CD4-positive, CD25-positive, alpha-beta regulatory T cell (primary cell): Measurements from ENCODE around the gene ADGRL1. TPM values are rescaled to one million over a fixed set of nuclear protein-coding genes. Genes with fewer than 3 reads are reported as not detected.
A peak's percentile ranks its signal among the peaks of the same experiment; 100 is the strongest.
"Not testable (repeated sequence)": the region's sequence is repeated elsewhere in the genome, so short reads cannot be mapped to it uniquely, and the experiment has no call there.

Experiments
- ATAC-seq, 2 donors: fragments of 150-1000 bp; cut with Tn5 transposase; one replicate each; pipeline ENCODE4 v1.10.0; 2021; ENCODE audit warnings: low read depth in 2 of 2, moderate number of reproducible peaks in 2 of 2, moderate library complexity in 1 of 2
- DNase-seq, 3 donors: peaks; one replicate each; pipeline versions ENCODE4 v3.0.0 to v3.0.0-alpha.2; 2012 to 2022; ENCODE audit warnings: mixed read lengths in 1 of 3
- H3K27ac ChIP-seq: one replicate; pipeline ENCODE4 v1.7.0; 2013; ENCODE audit warnings: mild to moderate bottlenecking, low read length; ENCODE audit not compliant: insufficient read depth, poor library complexity, severe bottlenecking
- H3K27me3 ChIP-seq: one replicate; pipeline ENCODE4 v1.7.0; 2013; ENCODE audit warnings: low read length; ENCODE audit not compliant: control insufficient read depth, insufficient read depth
- H3K36me3 ChIP-seq: one replicate; pipeline ENCODE4 v1.7.0; 2013; ENCODE audit warnings: mild to moderate bottlenecking, low read length, moderate library complexity; ENCODE audit not compliant: control insufficient read depth, insufficient read depth
- H3K4me1 ChIP-seq: 2 replicates; pipeline ENCODE4 v1.7.0; 2013; ENCODE audit warnings: mild to moderate bottlenecking, low read length; ENCODE audit not compliant: insufficient read depth, control insufficient read depth, poor library complexity, severe bottlenecking
- H3K4me3 ChIP-seq: one replicate; pipeline ENCODE4 v1.7.0; 2013; ENCODE audit warnings: low read depth, mild to moderate bottlenecking, low read length, moderate library complexity
- H3K9me3 ChIP-seq, 2 experiments: 1 replicate in 1 of 2; 2 replicates in 1 of 2; pipeline ENCODE4 v1.7.0; 2013; ENCODE audit warnings: low read length in 2 of 2, mild to moderate bottlenecking in 1 of 2, moderate library complexity in 1 of 2; ENCODE audit not compliant: control insufficient read depth in 2 of 2
- H3K27ac Mint-ChIP-seq, 3 donors: one replicate each; pipeline ENCODE4 v1.8.0; 2020 to 2022; ENCODE audit warnings: mild to moderate bottlenecking in 3 of 3, mixed read lengths in 3 of 3, moderate library complexity in 2 of 3
- H3K27me3 Mint-ChIP-seq: one replicate; pipeline ENCODE4 v1.8.0; 2022; ENCODE audit warnings: mild to moderate bottlenecking, mixed read lengths
- H3K36me3 Mint-ChIP-seq: one replicate; pipeline ENCODE4 v1.8.0; 2020; ENCODE audit warnings: mixed read lengths
- H3K4me1 Mint-ChIP-seq, 4 donors: one replicate each; pipeline ENCODE4 v1.8.0; 2020 to 2022; ENCODE audit warnings: mixed read lengths in 4 of 4, mild to moderate bottlenecking in 1 of 4
- H3K4me3 Mint-ChIP-seq, 4 donors: one replicate each; pipeline ENCODE4 v1.8.0; 2020 to 2022; ENCODE audit warnings: mild to moderate bottlenecking in 4 of 4, mixed read lengths in 4 of 4, moderate library complexity in 3 of 4
- H3K9me3 Mint-ChIP-seq, 7 donors: one replicate each; pipeline ENCODE4 v1.8.0; 2020 to 2022; ENCODE audit warnings: mixed read lengths in 7 of 7, mild to moderate bottlenecking in 3 of 7, moderate library complexity in 2 of 7
- polyA plus RNA-seq, 4 donors: library from polyadenylated mRNA; unstranded; fragments of 300-500 nt; fragmentation: Illumina TruSeq; gene quantifications; one replicate each; pipeline ENCODE4 v1.2.3, GENCODE V29; 2021
- total RNA-seq: library from RNA; stranded (reverse); gene quantifications from one replicate; pipeline ENCODE4 v1.2.3, GENCODE V29; 2022

Gene ADGRL1
- total and polyA plus RNA-seq, 5 donors from 2014 or later, result 0.21 to 8.2 (median 0.34) TPM; not detected in 1

DNA sequence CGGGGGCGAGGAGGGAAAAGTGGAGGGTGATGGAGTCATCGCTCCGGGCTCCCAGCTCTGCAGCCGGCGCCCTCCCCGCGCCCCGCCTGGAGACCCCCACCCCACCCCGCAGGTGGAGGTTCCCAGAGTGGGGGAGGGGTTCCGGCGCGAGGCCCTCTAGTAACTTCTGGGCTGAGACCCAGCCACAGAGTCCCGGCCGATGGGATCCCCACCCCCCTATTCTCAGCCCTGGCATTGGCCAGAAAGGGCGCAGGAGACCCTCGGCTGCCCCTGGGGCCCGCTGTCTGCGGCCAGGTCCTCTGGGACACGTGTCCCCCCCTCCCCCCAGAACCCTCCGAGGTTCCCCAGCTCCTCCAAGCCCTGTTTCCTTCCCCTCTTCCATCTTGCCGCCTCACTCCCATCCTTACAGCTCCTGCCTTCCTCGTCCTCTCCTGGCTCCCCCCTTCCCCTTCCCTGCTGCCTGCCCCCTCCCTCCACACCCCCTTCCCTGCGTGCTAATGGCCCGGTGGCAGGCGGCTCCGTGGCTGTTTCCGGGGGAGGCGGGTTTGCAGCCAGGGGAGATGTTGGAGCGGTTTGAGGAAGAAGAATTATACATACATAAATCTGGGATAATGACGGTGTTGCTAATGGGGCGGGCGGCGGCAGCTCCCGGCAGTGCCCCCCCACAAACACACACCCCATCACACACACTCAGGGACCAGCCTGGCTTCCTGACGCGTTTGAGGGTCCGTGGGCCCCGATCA, 43.2 kb upstream of the ADGRL1 start:
- H3K36me3 ChIP-seq, H3K9me3 ChIP-seq, H3K27ac ChIP-seq, H3K27me3 ChIP-seq, H3K9me3 Mint-ChIP-seq, H3K36me3 Mint-ChIP-seq: not testable (repeated sequence)
- DNase-seq (peak in 2 of 3 donors; percentile 8 to 13), ATAC-seq (peak in 1 of 2 donors; percentile 19)
- peaks cover 12% of the 10 kb centered on the region for H3K4me1 ChIP-seq
- H3K27ac Mint-ChIP-seq, result peak overlapping the region in 2 of 3 donors; percentile 51 to 87
- peak overlapping the region; percentile 19 for H3K4me3 ChIP-seq
- peaks cover 11% of the 10 kb centered on the region for H3K27me3 Mint-ChIP-seq
- H3K4me3 Mint-ChIP-seq, result peak overlapping the region; percentile 52 to 86 (median 76)
- peaks cover 0 to 24% (median 7%) of the 10 kb centered on the region in 4 donors for H3K4me1 Mint-ChIP-seq

- Histone ChIP-seq H3K36me3 (no peaks in the 10 kb centered on the region), H3K27me3 (no peaks in the 10 kb centered on the region), H3K4me1 (peaks cover 12% of the 10 kb centered on the region), H3K27ac (no peak overlapping the region), H3K9me3 (no peaks in the 10 kb centered on the region), H3K4me3 (peak overlapping the region; percentile 19)
- H3K27ac Mint-ChIP-seq, result no peak overlapping the region
- peaks cover 0 to 23% (median 7%) of the 10 kb centered on the region in 4 donors for H3K4me1 Mint-ChIP-seq
- H3K36me3 Mint-ChIP-seq, result no peaks in the 10 kb centered on the region
- H3K27me3 Mint-ChIP-seq, result peaks cover 5% of the 10 kb centered on the region
- peaks cover 0 to 2% (median 0%) of the 10 kb centered on the region in 7 donors for H3K9me3 Mint-ChIP-seq
- peak; percentile 50 to 59 for ATAC-seq
- peak overlapping the region in 3 of 4 donors; percentile 50 to 63 (median 56) for H3K4me3 Mint-ChIP-seq
- DNase-seq, result peak in 2 of 3 donors; percentile 21 to 30
Measured at GRCh38 chr19:14248578-14249011, 42.6 kb upstream of the ADGRL1 start.

DNA sequence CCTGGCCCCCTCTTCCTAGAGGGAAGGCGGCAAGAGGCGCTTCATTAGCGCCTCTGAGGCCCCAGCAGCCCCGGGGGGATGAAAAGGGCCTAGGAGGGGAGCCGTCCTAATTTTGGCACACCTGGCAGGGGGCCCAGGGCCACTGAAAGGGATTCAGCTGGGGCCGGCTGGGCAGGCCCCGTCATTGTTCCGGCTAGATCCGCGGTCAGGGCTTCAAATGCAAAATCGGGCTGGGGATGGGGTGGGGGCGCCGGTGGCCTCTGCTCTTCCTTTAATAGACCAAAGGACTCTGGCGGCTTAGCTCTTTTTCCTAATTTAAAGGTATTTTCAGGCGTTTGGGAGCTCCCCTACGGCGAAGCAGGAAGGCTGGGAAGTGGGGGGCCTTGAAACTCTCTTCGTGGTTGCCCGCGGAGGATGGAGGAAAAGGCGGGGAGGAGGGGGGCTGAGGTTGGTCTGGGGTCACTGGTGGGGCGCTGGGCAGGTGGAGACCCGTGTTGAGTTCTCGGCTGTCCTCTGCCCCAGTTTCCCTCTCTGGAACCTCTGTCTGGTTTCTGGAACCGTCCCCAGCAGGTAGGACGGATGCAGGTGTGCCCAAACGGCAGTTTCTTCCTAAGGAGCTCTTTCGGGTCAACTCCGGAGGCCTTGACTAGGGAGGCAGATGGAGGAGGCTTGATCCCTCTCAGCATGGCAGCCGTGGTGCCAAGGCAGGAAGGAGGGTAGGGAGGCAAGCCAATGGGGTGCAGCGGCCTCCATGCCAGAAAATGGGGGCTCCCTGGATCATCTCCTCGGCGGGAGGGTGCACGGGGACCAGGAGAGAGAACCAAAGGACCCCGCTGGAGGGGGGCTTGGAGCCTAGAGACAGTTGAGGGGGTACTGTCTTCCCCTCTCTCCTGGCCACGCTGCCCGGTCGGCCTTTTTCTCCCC, 41.8 kb upstream of the ADGRL1 start:
- H3K9me3 Mint-ChIP-seq, DNase-seq, H3K36me3 Mint-ChIP-seq, H3K27me3 Mint-ChIP-seq, ATAC-seq, H3K9me3 ChIP-seq, H3K36me3 ChIP-seq, H3K4me3 ChIP-seq, H3K27me3 ChIP-seq, H3K27ac ChIP-seq: not testable (repeated sequence)
- H3K4me3 Mint-ChIP-seq, result peak overlapping the region; percentile 61 to 81 (median 74)
- peaks cover 12% of the 10 kb centered on the region for H3K4me1 ChIP-seq
- H3K4me1 Mint-ChIP-seq, result peaks cover 0 to 23% (median 7%) of the 10 kb centered on the region in 4 donors
- H3K27ac Mint-ChIP-seq, result peak overlapping the region in 2 of 3 donors; percentile 14 to 78

- peaks cover 0 to 23% (median 6%) of the 10 kb centered on the region in 4 donors for H3K4me1 Mint-ChIP-seq
- not testable (repeated sequence) for H3K36me3 ChIP-seq, H3K27me3 Mint-ChIP-seq, H3K9me3 Mint-ChIP-seq, DNase-seq, H3K4me3 ChIP-seq, H3K36me3 Mint-ChIP-seq, ATAC-seq, H3K27me3 ChIP-seq, H3K9me3 ChIP-seq, H3K27ac Mint-ChIP-seq, H3K27ac ChIP-seq
- H3K4me3 Mint-ChIP-seq, result peak overlapping the region in 2 of 4 donors; percentile 35 to 50
- peaks cover 12% of the 10 kb centered on the region for H3K4me1 ChIP-seq
Measured at GRCh38 chr19:14247205-14247547, 41.2 kb upstream of the ADGRL1 start.

- DNase-seq, ATAC-seq, H3K27ac ChIP-seq, H3K9me3 ChIP-seq, H3K36me3 ChIP-seq, H3K27me3 ChIP-seq, H3K4me3 ChIP-seq, H3K4me3 Mint-ChIP-seq, H3K27ac Mint-ChIP-seq, H3K9me3 Mint-ChIP-seq, H3K36me3 Mint-ChIP-seq, H3K4me1 ChIP-seq, H3K27me3 Mint-ChIP-seq: not testable (repeated sequence)
- H3K4me1 Mint-ChIP-seq, result peaks cover 0 to 12% (median under 1%) of the 10 kb centered on the region in 4 donors
Measured at GRCh38 chr19:14244393-14244792, 38.4 kb upstream of the ADGRL1 start.

GRCh38 chr19:14243718-14244117, 37.7 kb upstream of the ADGRL1 start:
- H3K4me3 Mint-ChIP-seq, H3K4me1 ChIP-seq, ATAC-seq, H3K27ac ChIP-seq, H3K27me3 Mint-ChIP-seq, H3K27ac Mint-ChIP-seq, H3K36me3 ChIP-seq, H3K9me3 ChIP-seq, H3K4me1 Mint-ChIP-seq, H3K36me3 Mint-ChIP-seq, DNase-seq, H3K9me3 Mint-ChIP-seq, H3K4me3 ChIP-seq, H3K27me3 ChIP-seq: not testable (repeated sequence)

GRCh38 chr19:14237014-14237941, 31.3 kb upstream of the ADGRL1 start:
- Histone ChIP-seq H3K36me3 (no peaks in the 10 kb centered on the region), H3K27me3 (no peaks in the 10 kb centered on the region), H3K9me3 (no peaks in the 10 kb centered on the region), H3K27ac (no peak overlapping the region), H3K4me1 (no peaks in the 10 kb centered on the region), H3K4me3 (no peak overlapping the region)
- ATAC-seq (no peak), DNase-seq (no peak)
- Mint-ChIP-seq H3K36me3 (no peaks in the 10 kb centered on the region), H3K27me3 (no peaks in the 10 kb centered on the region), H3K4me1 (peaks cover 0 to 7% (median 3%) of the 10 kb centered on the region in 4 donors), H3K9me3 (peaks cover 0 to 6% (median 0%) of the 10 kb centered on the region in 7 donors), H3K27ac (no peak overlapping the region), H3K4me3 (no peak overlapping the region)
